Measurements from ENCODE around the gene PPP1R3E.

DNA sequence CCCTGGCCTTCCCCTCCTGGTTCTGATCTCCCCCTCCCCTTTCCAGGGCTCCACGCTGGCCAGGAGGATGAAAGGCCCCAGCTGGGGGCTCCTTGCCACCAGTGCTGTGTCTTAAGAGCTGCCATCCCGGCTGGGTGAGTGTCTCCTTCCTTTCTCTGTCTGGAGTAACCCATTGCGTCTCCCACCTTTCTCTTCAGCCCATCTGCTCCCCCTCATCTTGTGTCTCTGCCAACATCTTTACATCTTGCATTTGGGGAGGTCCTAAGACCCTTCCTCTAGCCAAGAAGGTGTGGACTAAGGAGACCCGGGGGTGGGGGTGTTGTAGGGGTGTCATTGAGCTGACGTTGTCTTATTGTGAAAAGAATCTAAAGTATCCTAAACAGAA is 4.5 kb upstream of the PPP1R3E start:
- TF ChIP-seq, protein P1, sequence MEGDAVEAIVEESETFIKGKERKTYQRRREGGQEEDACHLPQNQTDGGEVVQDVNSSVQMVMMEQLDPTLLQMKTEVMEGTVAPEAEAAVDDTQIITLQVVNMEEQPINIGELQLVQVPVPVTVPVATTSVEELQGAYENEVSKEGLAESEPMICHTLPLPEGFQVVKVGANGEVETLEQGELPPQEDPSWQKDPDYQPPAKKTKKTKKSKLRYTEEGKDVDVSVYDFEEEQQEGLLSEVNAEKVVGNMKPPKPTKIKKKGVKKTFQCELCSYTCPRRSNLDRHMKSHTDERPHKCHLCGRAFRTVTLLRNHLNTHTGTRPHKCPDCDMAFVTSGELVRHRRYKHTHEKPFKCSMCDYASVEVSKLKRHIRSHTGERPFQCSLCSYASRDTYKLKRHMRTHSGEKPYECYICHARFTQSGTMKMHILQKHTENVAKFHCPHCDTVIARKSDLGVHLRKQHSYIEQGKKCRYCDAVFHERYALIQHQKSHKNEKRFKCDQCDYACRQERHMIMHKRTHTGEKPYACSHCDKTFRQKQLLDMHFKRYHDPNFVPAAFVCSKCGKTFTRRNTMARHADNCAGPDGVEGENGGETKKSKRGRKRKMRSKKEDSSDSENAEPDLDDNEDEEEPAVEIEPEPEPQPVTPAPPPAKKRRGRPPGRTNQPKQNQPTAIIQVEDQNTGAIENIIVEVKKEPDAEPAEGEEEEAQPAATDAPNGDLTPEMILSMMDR (IDR thresholded peaks at IDR 0.05): no peak
- no peak for TF ChIP-seq POLR2A (IDR thresholded peaks at IDR 0.05)

Data from Peyer's patch (tissue), 4 donors.